GM12892 (cell line): ENCODE results near the gene OSBPL10. TPM values are rescaled to one million over a fixed set of nuclear protein-coding genes. Genes with fewer than 3 reads are reported as not detected.
"Not testable (repeated sequence)": the region's sequence is repeated elsewhere in the genome, so short reads cannot be mapped to it uniquely, and the experiment has no call there.

ENCODE experiments used
- DNase-seq: peaks from one replicate; pipeline ENCODE4 v3.0.0; 2011; ENCODE audit not compliant: insufficient read length
- FAIRE-seq: peaks from 2 replicates; lab custom pipeline; 2011; peaks lifted over from hg19 to GRCh38; lab: Jason Lieb, UNC
- POLR2A ChIP-seq: IDR thresholded peaks from 2 replicates; pipeline ENCODE4 v1.6.1; 2011; ENCODE audit warnings: low read depth, low read length, control low read depth
- POLR2AphosphoS5 ChIP-seq: IDR thresholded peaks from 2 replicates; pipeline ENCODE4 v1.6.1; 2011; ENCODE audit warnings: low read depth, low read length, control low read depth
- TAF1 ChIP-seq: IDR thresholded peaks from 2 replicates; pipeline ENCODE4 v1.6.1; 2011; ENCODE audit warnings: low read depth, mild to moderate bottlenecking, control low read depth, low read length, borderline replicate concordance
- polyA plus RNA-seq: library from polyadenylated mRNA; unstranded; fragments of >200 nt; gene quantifications from one replicate; pipeline ENCODE4 v1.2.1, GENCODE V29; 2012; ENCODE audit warnings: missing spikeins, inconsistent platforms; ENCODE audit not compliant: missing spikeins

The OSBPL10 gene
- 0.78 TPM for polyA plus RNA-seq

- no peak for DNase-seq
- no peak for FAIRE-seq
- TF ChIP-seq POLR2A: no peak
- no peak for TF ChIP-seq TAF1
- no peak for TF ChIP-seq POLR2AphosphoS5
Observed at GRCh38 chr3:31981206-31982181, at the start of gene OSBPL10, which contains the start of gene ZNF860. Gene OSBPL10, minus strand, starts transcription at chr3:31981262. Its CDS starts 83 bp downstream, at chr3:31981179. Gene ZNF860, plus strand, starts transcription at chr3:31981750. Its CDS starts 7,330 bp downstream, at chr3:31989080.

- no peak for TF ChIP-seq TAF1
- no peak for TF ChIP-seq POLR2AphosphoS5
- TF ChIP-seq POLR2A: no peak
- FAIRE-seq (no peak), DNase-seq (no peak)
Observed at GRCh38 chr3:32026593-32026992, 45.5 kb upstream of the OSBPL10 start.

GRCh38 chr3:32022947-32023346 is 41.9 kb upstream of the OSBPL10 start:
- FAIRE-seq (no peak), DNase-seq (no peak)
- TF ChIP-seq TAF1 (no peak), POLR2A (no peak), POLR2AphosphoS5 (no peak)

- TF ChIP-seq TAF1 (no peak), POLR2A (no peak), POLR2AphosphoS5 (no peak)
- no peak for DNase-seq
- FAIRE-seq: no peak
Observed at GRCh38 chr3:32021748-32022147, 40.7 kb upstream of the OSBPL10 start.

- no peak for FAIRE-seq
- DNase-seq: no peak
- TF ChIP-seq POLR2AphosphoS5: no peak
- TF ChIP-seq TAF1: no peak
- TF ChIP-seq POLR2A: no peak
Observed at GRCh38 chr3:32021155-32021554, 40.1 kb upstream of the OSBPL10 start.

- TF ChIP-seq POLR2A (no peak), TAF1 (no peak), POLR2AphosphoS5 (no peak)
- no peak for DNase-seq
- FAIRE-seq: peak; percentile 70
Observed at GRCh38 chr3:32018757-32019564, 37.9 kb upstream of the OSBPL10 start.

GRCh38 chr3:32017286-32017685 is 36.2 kb upstream of the OSBPL10 start:
- no peak for DNase-seq
- no peak for FAIRE-seq
- no peak for TF ChIP-seq TAF1
- no peak for TF ChIP-seq POLR2AphosphoS5
- no peak for TF ChIP-seq POLR2A

- not testable (repeated sequence) for FAIRE-seq, DNase-seq
Observed at GRCh38 chr3:32015638-32016037, 34.6 kb upstream of the OSBPL10 start.

- FAIRE-seq, DNase-seq: not testable (repeated sequence)
Observed at GRCh38 chr3:32010699-32011098, 29.6 kb upstream of the OSBPL10 start.

GRCh38 chr3:32009957-32010356 is 28.9 kb upstream of the OSBPL10 start:
- no peak for TF ChIP-seq POLR2A
- no peak for TF ChIP-seq TAF1
- TF ChIP-seq POLR2AphosphoS5: no peak
- DNase-seq: no peak
- FAIRE-seq: no peak

GRCh38 chr3:32009101-32009500 is 28.0 kb upstream of the OSBPL10 start:
- no peak for FAIRE-seq
- TF ChIP-seq POLR2AphosphoS5 (no peak), TAF1 (no peak), POLR2A (no peak)
- DNase-seq: no peak
